Endodermal cell (in vitro differentiated cells): ENCODE data around the gene SLC16A4. TPM values are rescaled to one million over a fixed set of nuclear protein-coding genes. Genes with fewer than 3 reads are reported as not detected.

Experiments used
- DNase-seq: peaks from one replicate; pipeline ENCODE4 v3.0.0-alpha.2; 2017
- H3K27ac ChIP-seq: 2 replicates; pipeline ENCODE4 v1.5.1; 2013; ENCODE audit warnings: mild to moderate bottlenecking, low read depth, low read length, moderate library complexity
- H3K27me3 ChIP-seq: 2 replicates; pipeline ENCODE4 v1.6.1; 2013; ENCODE audit warnings: mild to moderate bottlenecking, low read length, moderate library complexity; ENCODE audit not compliant: insufficient read depth, control insufficient read depth, poor library complexity, severe bottlenecking
- H3K36me3 ChIP-seq: 2 replicates; pipeline ENCODE4 v1.7.0; 2013; ENCODE audit warnings: mild to moderate bottlenecking, low read length, moderate library complexity; ENCODE audit not compliant: control insufficient read depth, insufficient read depth
- H3K4me1 ChIP-seq: one replicate; pipeline ENCODE4 v1.7.0; 2013; ENCODE audit warnings: low read length; ENCODE audit not compliant: control insufficient read depth, insufficient read depth
- H3K4me3 ChIP-seq: 2 replicates; pipeline ENCODE4 v1.5.1; 2013; ENCODE audit warnings: mild to moderate bottlenecking, low read length, moderate library complexity
- H3K9ac ChIP-seq: 2 replicates; pipeline ENCODE4 v1.6.1; 2013; ENCODE audit warnings: mild to moderate bottlenecking, low read length, moderate library complexity; ENCODE audit not compliant: poor library complexity, severe bottlenecking; ENCODE audit errors: extremely low read depth
- H3K9me3 ChIP-seq: 2 replicates; pipeline ENCODE4 v1.6.1; 2013; ENCODE audit warnings: mild to moderate bottlenecking, low read length, moderate library complexity; ENCODE audit not compliant: control insufficient read depth
- H3K27ac Mint-ChIP-seq: 2 replicates; pipeline ENCODE4 v1.8.0; 2020; ENCODE audit warnings: mixed read lengths
- H3K27me3 Mint-ChIP-seq: 2 replicates; pipeline ENCODE4 v1.8.0; 2021; ENCODE audit warnings: mild to moderate bottlenecking, mixed read lengths; ENCODE audit not compliant: insufficient read depth
- H3K36me3 Mint-ChIP-seq: 2 replicates; pipeline ENCODE4 v1.8.0; 2020; ENCODE audit warnings: low read depth, mixed read lengths
- H3K4me1 Mint-ChIP-seq: 2 replicates; pipeline ENCODE4 v1.8.0; 2020; ENCODE audit warnings: mixed read lengths
- H3K4me3 Mint-ChIP-seq: 2 replicates; pipeline ENCODE4 v1.8.0; 2020; ENCODE audit warnings: mild to moderate bottlenecking, moderate library complexity, mixed read lengths
- H3K9me3 Mint-ChIP-seq: 2 replicates; pipeline ENCODE4 v1.8.0; 2020; ENCODE audit warnings: mild to moderate bottlenecking, mixed read lengths
- WGBS, 2 experiments: methylation state at CpG; one replicate each; pipeline versions ENCODE4 v1.1.5 to v1.1.7; 2013; ENCODE audit warnings: missing lambda C conversion rate in 2 of 2, mixed read lengths in 1 of 2; ENCODE audit not compliant: insufficient coverage in 1 of 2, insufficient read length in 1 of 2; 5-methylcytosine and 5-hydroxymethylcytosine counted together
- total RNA-seq, 2 donors: library from RNA; stranded (reverse); fragmentation: NEBNext Ultra II Directional in 1 of 2; extraction: Animal tissue kit (Norgen Biotek cat#: 25700) in 1 of 2; gene quantifications; 2 replicates in 1 of 2; 3 replicates in 1 of 2; pipeline ENCODE4 v1.2.1, GENCODE V29; 2021
- TF ChIP-seq, protein P1 (sequence below): fragments of 200-600 bp; sonication (generic); conservative IDR thresholded peaks from 2 replicates; pipeline ENCODE4 v1.5.0; 2021; ENCODE audit warnings: antibody characterized with exemption, mild to moderate bottlenecking

SLC16A4 gene
- total RNA-seq, 2 donors from 2014 or later, result 0.55 to 0.86 TPM

DNA sequence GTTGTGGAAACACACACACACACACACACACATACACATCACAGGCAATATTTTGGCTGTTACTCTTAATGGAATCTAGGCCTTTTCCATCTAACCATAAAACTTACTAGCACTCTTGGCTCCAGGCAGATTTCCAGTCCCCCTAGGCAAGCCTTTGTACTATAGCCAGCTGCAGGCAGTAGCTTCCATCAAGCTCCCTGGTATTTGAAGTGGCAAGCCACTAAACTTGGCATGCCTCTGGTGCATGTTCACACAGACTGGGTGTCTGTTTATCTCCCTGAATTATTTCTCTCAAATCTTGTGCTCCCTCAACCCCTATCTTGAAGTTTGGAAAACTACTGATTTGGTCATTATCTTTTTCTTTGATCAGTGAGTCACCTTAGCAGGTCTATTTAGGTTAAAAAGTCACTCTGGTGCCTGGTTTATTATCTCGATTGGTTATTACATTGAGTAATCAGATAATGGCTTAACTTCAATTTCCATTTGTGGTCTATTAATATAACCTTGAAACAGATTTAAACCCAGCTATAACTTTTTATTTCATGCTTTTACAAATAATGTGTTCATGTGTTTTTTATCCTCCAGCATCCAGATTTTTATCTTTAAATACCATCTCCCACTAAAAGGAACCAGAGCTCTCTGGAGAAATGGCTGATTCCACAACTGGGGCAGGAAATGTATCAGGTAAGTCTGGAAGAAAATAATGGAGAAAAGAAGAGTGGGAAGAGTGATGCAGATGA is 54.4 kb downstream of the SLC16A4 start:
- Histone ChIP-seq H3K4me3 (no peak overlapping the region), H3K27me3 (no peaks in the 10 kb centered on the region), H3K4me1 (peaks cover 13% of the 10 kb centered on the region), H3K9ac (no peak overlapping the region), H3K27ac (no peak overlapping the region), H3K9me3 (peaks cover 6% of the 10 kb centered on the region), H3K36me3 (peaks cover 12% of the 10 kb centered on the region)
- Mint-ChIP-seq H3K9me3 (peaks cover 6% of the 10 kb centered on the region), H3K4me1 (peaks cover 17% of the 10 kb centered on the region), H3K27ac (no peak overlapping the region), H3K4me3 (no peak overlapping the region), H3K36me3 (peaks cover 14% of the 10 kb centered on the region), H3K27me3 (no peaks in the 10 kb centered on the region)
- WGBS, 2 experiments, result 100% methylated on average over 1 of the region's 1 CpG; no CpG with 5 or more reads in 1 of the 2 experiments
- TF ChIP-seq, protein P1, sequence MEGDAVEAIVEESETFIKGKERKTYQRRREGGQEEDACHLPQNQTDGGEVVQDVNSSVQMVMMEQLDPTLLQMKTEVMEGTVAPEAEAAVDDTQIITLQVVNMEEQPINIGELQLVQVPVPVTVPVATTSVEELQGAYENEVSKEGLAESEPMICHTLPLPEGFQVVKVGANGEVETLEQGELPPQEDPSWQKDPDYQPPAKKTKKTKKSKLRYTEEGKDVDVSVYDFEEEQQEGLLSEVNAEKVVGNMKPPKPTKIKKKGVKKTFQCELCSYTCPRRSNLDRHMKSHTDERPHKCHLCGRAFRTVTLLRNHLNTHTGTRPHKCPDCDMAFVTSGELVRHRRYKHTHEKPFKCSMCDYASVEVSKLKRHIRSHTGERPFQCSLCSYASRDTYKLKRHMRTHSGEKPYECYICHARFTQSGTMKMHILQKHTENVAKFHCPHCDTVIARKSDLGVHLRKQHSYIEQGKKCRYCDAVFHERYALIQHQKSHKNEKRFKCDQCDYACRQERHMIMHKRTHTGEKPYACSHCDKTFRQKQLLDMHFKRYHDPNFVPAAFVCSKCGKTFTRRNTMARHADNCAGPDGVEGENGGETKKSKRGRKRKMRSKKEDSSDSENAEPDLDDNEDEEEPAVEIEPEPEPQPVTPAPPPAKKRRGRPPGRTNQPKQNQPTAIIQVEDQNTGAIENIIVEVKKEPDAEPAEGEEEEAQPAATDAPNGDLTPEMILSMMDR, result no peak
- DNase-seq, result no peak

DNA sequence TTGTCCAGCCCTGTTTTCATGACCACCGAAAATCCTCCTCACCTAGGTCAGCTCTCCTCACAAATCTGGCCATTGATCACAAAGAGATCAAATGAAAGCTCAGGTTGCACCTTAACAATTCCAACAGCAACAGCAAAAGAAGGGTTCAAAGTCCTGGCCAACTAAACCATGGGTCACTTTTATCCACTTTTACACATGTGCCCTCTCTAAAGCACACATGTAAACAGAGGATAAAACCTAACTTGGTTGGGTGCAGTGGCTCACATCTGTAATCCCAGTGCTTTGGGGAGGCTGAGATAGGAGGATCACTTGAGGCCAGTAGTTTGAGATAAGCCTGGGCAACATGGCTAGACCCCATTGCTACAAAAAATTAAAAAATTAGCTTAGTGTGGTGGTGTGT is 55.6 kb downstream of the SLC16A4 start:
- no peak overlapping the region for H3K27ac Mint-ChIP-seq
- no peaks in the 10 kb centered on the region for H3K36me3 ChIP-seq
- H3K4me3 ChIP-seq, result no peak overlapping the region
- no peak overlapping the region for H3K27ac ChIP-seq
- peaks cover 5% of the 10 kb centered on the region for H3K4me1 Mint-ChIP-seq
- no peak overlapping the region for H3K4me3 Mint-ChIP-seq
- H3K9me3 Mint-ChIP-seq, result peaks cover 6% of the 10 kb centered on the region
- TF ChIP-seq, protein P1, result no peak
- WGBS, 2 experiments, result 80 to 86% methylated on average over 1 of the region's 1 CpG
- no peaks in the 10 kb centered on the region for H3K27me3 Mint-ChIP-seq
- no peaks in the 10 kb centered on the region for H3K27me3 ChIP-seq
- peaks cover under 1% of the 10 kb centered on the region for H3K4me1 ChIP-seq
- no peak for DNase-seq
- H3K36me3 Mint-ChIP-seq, result peaks cover 3% of the 10 kb centered on the region
- H3K9ac ChIP-seq, result no peak overlapping the region
- peaks cover 6% of the 10 kb centered on the region for H3K9me3 ChIP-seq

DNA sequence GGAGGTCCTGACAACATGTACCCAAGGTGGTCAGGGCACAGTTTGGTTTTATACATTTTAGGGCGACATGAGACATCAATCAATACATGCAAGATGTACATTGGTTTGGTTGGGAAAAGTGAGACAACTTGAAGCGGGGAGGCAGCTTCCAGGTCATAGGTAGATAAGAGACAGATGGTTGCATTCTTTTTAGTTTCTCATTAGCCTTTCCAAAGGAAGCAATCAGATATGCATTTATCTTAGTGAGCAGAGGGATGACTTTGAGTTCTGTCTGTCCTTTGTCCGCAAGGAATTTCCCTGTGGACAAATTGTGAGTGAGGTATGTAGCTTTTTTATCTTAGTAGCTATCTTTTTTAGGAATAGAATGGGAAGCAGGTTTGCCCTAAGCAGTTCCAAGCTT is 62.1 kb downstream of the SLC16A4 start:
- no peaks in the 10 kb centered on the region for H3K4me1 Mint-ChIP-seq
- Histone ChIP-seq H3K27ac (no peak overlapping the region), H3K9me3 (no peaks in the 10 kb centered on the region), H3K27me3 (no peaks in the 10 kb centered on the region), H3K36me3 (no peaks in the 10 kb centered on the region), H3K9ac (no peak overlapping the region), H3K4me1 (no peaks in the 10 kb centered on the region), H3K4me3 (no peak overlapping the region)
- H3K9me3 Mint-ChIP-seq, result no peaks in the 10 kb centered on the region
- H3K27ac Mint-ChIP-seq, result no peak overlapping the region
- 95 to 96% methylated on average over 3 of the region's 3 CpGs for WGBS, 2 experiments
- H3K4me3 Mint-ChIP-seq, result no peak overlapping the region
- peaks cover 2% of the 10 kb centered on the region for H3K36me3 Mint-ChIP-seq
- TF ChIP-seq, protein P1, result no peak
- no peak for DNase-seq
- no peaks in the 10 kb centered on the region for H3K27me3 Mint-ChIP-seq
